Activated T-cell treated with anti-CD3 and anti-CD28 coated beads, Interleukin-2, amount 50 U/mL, for 1 hour (primary cell): Measurements from ENCODE around the gene CFH.
"Not testable (repeated sequence)": the region's sequence is repeated elsewhere in the genome, so short reads cannot be mapped to it uniquely, and the experiment has no call there.

Experiments
- DNase-seq: peaks from one replicate; pipeline ENCODE4 v3.0.0-alpha.2; 2020

The CFH gene

GRCh38 chr1:196651637-196652215 lies at the start of gene CFH:
Gene CFH (plus strand): TSS chr1:196652043. CDS start chr1:196652118, 75 bp downstream.
- no peak for DNase-seq

GRCh38 chr1:196603651-196604050 lies 48.2 kb upstream of the CFH start:
- DNase-seq, result no peak

GRCh38 chr1:196607981-196608380 lies 43.9 kb upstream of the CFH start:
- no peak for DNase-seq

GRCh38 chr1:196608390-196609369 lies 43.2 kb upstream of the CFH start, which contains the start of gene KCNT2:
Gene KCNT2 (minus strand): TSS chr1:196608440. CDS start chr1:196608309, 131 bp downstream.
- DNase-seq, result peak; percentile 16

GRCh38 chr1:196609370-196609737 lies 42.5 kb upstream of the CFH start:
- no peak for DNase-seq

GRCh38 chr1:196611873-196612272 lies 40.0 kb upstream of the CFH start:
- DNase-seq, result no peak

- DNase-seq, result no peak
Measured at GRCh38 chr1:196619721-196620120, 32.1 kb upstream of the CFH start.

GRCh38 chr1:196623079-196623478 lies 28.8 kb upstream of the CFH start:
- DNase-seq, result no peak

GRCh38 chr1:196628838-196629237 lies 23.0 kb upstream of the CFH start:
- no peak for DNase-seq

GRCh38 chr1:196637606-196638005 lies 14.2 kb upstream of the CFH start:
- no peak for DNase-seq

- no peak for DNase-seq
Measured at GRCh38 chr1:196638466-196638865, 13.4 kb upstream of the CFH start.

GRCh38 chr1:196639291-196639690 lies 12.6 kb upstream of the CFH start:
- not testable (repeated sequence) for DNase-seq

GRCh38 chr1:196640976-196641375 lies 10.9 kb upstream of the CFH start:
- no peak for DNase-seq

GRCh38 chr1:196649990-196650389 lies 1.9 kb upstream of the CFH start:
- no peak for DNase-seq

GRCh38 chr1:196650403-196650802 lies 1.4 kb upstream of the CFH start:
- DNase-seq, result no peak

- no peak for DNase-seq
Measured at GRCh38 chr1:196651079-196651478, 764 bp upstream of the CFH start.

- DNase-seq, result no peak
Measured at GRCh38 chr1:196654271-196654670, 2.4 kb downstream of the CFH start.

GRCh38 chr1:196655071-196655470 lies 3.2 kb downstream of the CFH start:
- DNase-seq, result no peak

- DNase-seq, result no peak
Measured at GRCh38 chr1:196655494-196655893, 3.7 kb downstream of the CFH start.

GRCh38 chr1:196659471-196659870 lies 7.6 kb downstream of the CFH start:
- no peak for DNase-seq

GRCh38 chr1:196660272-196660671 lies 8.4 kb downstream of the CFH start:
- no peak for DNase-seq

GRCh38 chr1:196660852-196661251 lies 9.0 kb downstream of the CFH start:
- no peak for DNase-seq

- no peak for DNase-seq
Measured at GRCh38 chr1:196661345-196661744, 9.5 kb downstream of the CFH start.

- no peak for DNase-seq
Measured at GRCh38 chr1:196667131-196667530, 15.3 kb downstream of the CFH start.
